CD4-positive, CD25-positive, alpha-beta regulatory T cell (primary cell): ENCODE data around the gene ZNF217. TPM values are rescaled to one million over a fixed set of nuclear protein-coding genes. Genes with fewer than 3 reads are reported as not detected.
A peak's percentile ranks its signal among the peaks of the same experiment; 100 is the strongest.

Experiments used
- ATAC-seq, 2 donors: fragments of 150-1000 bp; cut with Tn5 transposase; one replicate each; pipeline ENCODE4 v1.10.0; 2021; ENCODE audit warnings: low read depth in 2 of 2, moderate number of reproducible peaks in 2 of 2, moderate library complexity in 1 of 2
- DNase-seq, 3 donors: peaks; one replicate each; pipeline versions ENCODE4 v3.0.0 to v3.0.0-alpha.2; 2012 to 2022; ENCODE audit warnings: mixed read lengths in 1 of 3
- H3K27ac ChIP-seq: one replicate; pipeline ENCODE4 v1.7.0; 2013; ENCODE audit warnings: mild to moderate bottlenecking, low read length; ENCODE audit not compliant: insufficient read depth, poor library complexity, severe bottlenecking
- H3K27me3 ChIP-seq: one replicate; pipeline ENCODE4 v1.7.0; 2013; ENCODE audit warnings: low read length; ENCODE audit not compliant: control insufficient read depth, insufficient read depth
- H3K36me3 ChIP-seq: one replicate; pipeline ENCODE4 v1.7.0; 2013; ENCODE audit warnings: mild to moderate bottlenecking, low read length, moderate library complexity; ENCODE audit not compliant: control insufficient read depth, insufficient read depth
- H3K4me1 ChIP-seq: 2 replicates; pipeline ENCODE4 v1.7.0; 2013; ENCODE audit warnings: mild to moderate bottlenecking, low read length; ENCODE audit not compliant: insufficient read depth, control insufficient read depth, poor library complexity, severe bottlenecking
- H3K4me3 ChIP-seq: one replicate; pipeline ENCODE4 v1.7.0; 2013; ENCODE audit warnings: low read depth, mild to moderate bottlenecking, low read length, moderate library complexity
- H3K9me3 ChIP-seq, 2 experiments: 1 replicate in 1 of 2; 2 replicates in 1 of 2; pipeline ENCODE4 v1.7.0; 2013; ENCODE audit warnings: low read length in 2 of 2, mild to moderate bottlenecking in 1 of 2, moderate library complexity in 1 of 2; ENCODE audit not compliant: control insufficient read depth in 2 of 2
- H3K27ac Mint-ChIP-seq, 3 donors: one replicate each; pipeline ENCODE4 v1.8.0; 2020 to 2022; ENCODE audit warnings: mild to moderate bottlenecking in 3 of 3, mixed read lengths in 3 of 3, moderate library complexity in 2 of 3
- H3K27me3 Mint-ChIP-seq: one replicate; pipeline ENCODE4 v1.8.0; 2022; ENCODE audit warnings: mild to moderate bottlenecking, mixed read lengths
- H3K36me3 Mint-ChIP-seq: one replicate; pipeline ENCODE4 v1.8.0; 2020; ENCODE audit warnings: mixed read lengths
- H3K4me1 Mint-ChIP-seq, 4 donors: one replicate each; pipeline ENCODE4 v1.8.0; 2020 to 2022; ENCODE audit warnings: mixed read lengths in 4 of 4, mild to moderate bottlenecking in 1 of 4
- H3K4me3 Mint-ChIP-seq, 4 donors: one replicate each; pipeline ENCODE4 v1.8.0; 2020 to 2022; ENCODE audit warnings: mild to moderate bottlenecking in 4 of 4, mixed read lengths in 4 of 4, moderate library complexity in 3 of 4
- H3K9me3 Mint-ChIP-seq, 7 donors: one replicate each; pipeline ENCODE4 v1.8.0; 2020 to 2022; ENCODE audit warnings: mixed read lengths in 7 of 7, mild to moderate bottlenecking in 3 of 7, moderate library complexity in 2 of 7
- polyA plus RNA-seq, 4 donors: library from polyadenylated mRNA; unstranded; fragments of 300-500 nt; fragmentation: Illumina TruSeq; gene quantifications; one replicate each; pipeline ENCODE4 v1.2.3, GENCODE V29; 2021
- total RNA-seq: library from RNA; stranded (reverse); gene quantifications from one replicate; pipeline ENCODE4 v1.2.3, GENCODE V29; 2022

ZNF217 gene
- total and polyA plus RNA-seq, 5 donors from 2014 or later: 15.6 to 70.9 (median 18.4) TPM

- H3K9me3 Mint-ChIP-seq: no peaks in the 10 kb centered on the region
- Histone ChIP-seq H3K27me3 (no peaks in the 10 kb centered on the region), H3K36me3 (peaks cover 21% of the 10 kb centered on the region), H3K4me1 (peaks cover 78% of the 10 kb centered on the region), H3K4me3 (peak overlapping the region; percentile 87), H3K27ac (peak overlapping the region; percentile 90), H3K9me3 (no peaks in the 10 kb centered on the region)
- peak overlapping the region; percentile 85 to 95 (median 90) for H3K4me3 Mint-ChIP-seq
- DNase-seq: peak; percentile 45 to 72 (median 46)
- H3K36me3 Mint-ChIP-seq: peaks cover 27% of the 10 kb centered on the region
- no peaks in the 10 kb centered on the region for H3K27me3 Mint-ChIP-seq
- H3K27ac Mint-ChIP-seq: peak overlapping the region; percentile 93 to 99 (median 94)
- H3K4me1 Mint-ChIP-seq: peaks cover 49 to 91% (median 59%) of the 10 kb centered on the region in 4 donors
- peak; percentile 65 to 76 for ATAC-seq
Observed at GRCh38 chr20:53582574-53583351, 10.9 kb downstream of the ZNF217 start.

DNA sequence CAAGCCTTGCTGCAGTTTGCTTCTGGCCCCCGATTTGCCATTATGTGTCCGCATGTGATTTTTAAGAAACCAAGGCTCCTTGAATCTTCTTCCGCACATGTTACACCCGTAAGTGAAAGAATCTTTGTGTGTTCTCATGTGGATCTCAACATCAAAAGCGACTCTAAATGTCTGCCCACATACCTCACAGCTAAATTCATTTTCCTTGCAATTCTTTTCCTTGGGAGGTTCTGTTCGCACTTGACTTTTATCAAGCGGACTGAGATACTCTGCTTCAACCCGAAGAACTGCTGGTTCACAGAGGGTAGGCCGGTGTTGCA, 11.4 kb downstream of the ZNF217 start:
- H3K27me3 Mint-ChIP-seq: no peaks in the 10 kb centered on the region
- H3K36me3 Mint-ChIP-seq: peaks cover 30% of the 10 kb centered on the region
- peaks cover 83% of the 10 kb centered on the region for H3K4me1 ChIP-seq

GRCh38 chr20:53581444-53582250, 12.0 kb downstream of the ZNF217 start:
- H3K4me3 Mint-ChIP-seq: peak overlapping the region; percentile 85 to 95 (median 90)
- H3K9me3 Mint-ChIP-seq: no peaks in the 10 kb centered on the region
- peaks cover 32% of the 10 kb centered on the region for H3K36me3 ChIP-seq
- peak overlapping the region; percentile 93 to 99 (median 94) for H3K27ac Mint-ChIP-seq
- DNase-seq (no peak), ATAC-seq (no peak)
- no peaks in the 10 kb centered on the region for H3K27me3 Mint-ChIP-seq
- H3K4me1 ChIP-seq: peaks cover 80% of the 10 kb centered on the region
- H3K36me3 Mint-ChIP-seq: peaks cover 35% of the 10 kb centered on the region
- peak overlapping the region; percentile 87 for H3K4me3 ChIP-seq
- H3K4me1 Mint-ChIP-seq: peaks cover 46 to 94% (median 63%) of the 10 kb centered on the region in 4 donors
- no peaks in the 10 kb centered on the region for H3K9me3 ChIP-seq
- H3K27ac ChIP-seq: peak overlapping the region; percentile 90
- no peaks in the 10 kb centered on the region for H3K27me3 ChIP-seq

More for the DNA sequence above, 11.4 kb downstream of the ZNF217 start:
- H3K27ac ChIP-seq: peak overlapping the region; percentile 90
- DNase-seq: peak in 2 of 3 donors; percentile 43 to 59
- H3K4me3 ChIP-seq: peak overlapping the region; percentile 87
- Mint-ChIP-seq H3K4me1 (peaks cover 51 to 96% (median 63%) of the 10 kb centered on the region in 4 donors), H3K4me3 (peak overlapping the region; percentile 85 to 95 (median 90)), H3K27ac (peak overlapping the region; percentile 93 to 99 (median 94)), H3K9me3 (no peaks in the 10 kb centered on the region)
- no peak for ATAC-seq
- no peaks in the 10 kb centered on the region for H3K9me3 ChIP-seq
- no peaks in the 10 kb centered on the region for H3K27me3 ChIP-seq
- peaks cover 26% of the 10 kb centered on the region for H3K36me3 ChIP-seq

GRCh38 chr20:53580376-53581111, 13.1 kb downstream of the ZNF217 start:
- H3K27ac Mint-ChIP-seq: peak overlapping the region; percentile 93 to 100 (median 94)
- no peaks in the 10 kb centered on the region for H3K27me3 ChIP-seq
- peak in 2 of 3 donors; percentile 6 to 14 for DNase-seq
- H3K36me3 Mint-ChIP-seq: peaks cover 46% of the 10 kb centered on the region
- peaks cover 73% of the 10 kb centered on the region for H3K4me1 ChIP-seq
- H3K4me3 ChIP-seq: peak overlapping the region; percentile 87
- H3K9me3 Mint-ChIP-seq: no peaks in the 10 kb centered on the region
- H3K27ac ChIP-seq: peak overlapping the region; percentile 90
- H3K27me3 Mint-ChIP-seq: no peaks in the 10 kb centered on the region
- no peak for ATAC-seq
- H3K36me3 ChIP-seq: peaks cover 43% of the 10 kb centered on the region
- H3K4me1 Mint-ChIP-seq: peaks cover 37 to 94% (median 61%) of the 10 kb centered on the region in 4 donors
- no peaks in the 10 kb centered on the region for H3K9me3 ChIP-seq
- peak overlapping the region; percentile 85 to 95 (median 90) for H3K4me3 Mint-ChIP-seq

GRCh38 chr20:53579581-53580375, 13.9 kb downstream of the ZNF217 start:
- Mint-ChIP-seq H3K27me3 (no peaks in the 10 kb centered on the region), H3K27ac (peak overlapping the region; percentile 93 to 100 (median 94)), H3K36me3 (peaks cover 51% of the 10 kb centered on the region), H3K9me3 (no peaks in the 10 kb centered on the region), H3K4me1 (peaks cover 29 to 95% (median 61%) of the 10 kb centered on the region in 4 donors), H3K4me3 (peak overlapping the region; percentile 85 to 95 (median 90))
- DNase-seq: peak in 2 of 3 donors; percentile 51 to 81
- no peaks in the 10 kb centered on the region for H3K9me3 ChIP-seq
- no peaks in the 10 kb centered on the region for H3K27me3 ChIP-seq
- peaks cover 73% of the 10 kb centered on the region for H3K4me1 ChIP-seq
- H3K4me3 ChIP-seq: peak overlapping the region; percentile 87
- ATAC-seq: peak; percentile 33 to 56
- H3K36me3 ChIP-seq: peaks cover 50% of the 10 kb centered on the region
- H3K27ac ChIP-seq: peak overlapping the region; percentile 90

DNA sequence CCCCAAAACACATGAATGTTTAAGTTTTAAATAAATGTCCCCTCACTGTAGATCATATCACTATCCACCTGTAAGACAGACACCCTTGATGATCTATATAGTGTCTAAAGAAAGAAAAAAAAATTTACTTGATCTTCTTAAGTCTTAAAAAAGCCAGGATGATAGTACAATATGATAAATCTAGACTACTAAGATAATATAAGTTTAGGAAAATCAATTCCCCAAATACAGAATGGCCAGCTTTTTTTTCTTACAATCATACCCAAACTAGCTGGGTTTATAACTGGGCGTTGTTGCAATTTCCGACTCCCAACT, 14.4 kb downstream of the ZNF217 start:
- peak overlapping the region; percentile 85 to 95 (median 90) for H3K4me3 Mint-ChIP-seq
- peak overlapping the region; percentile 87 for H3K4me3 ChIP-seq
- H3K36me3 ChIP-seq: peaks cover 56% of the 10 kb centered on the region

More for the DNA sequence above, 14.4 kb downstream of the ZNF217 start:
- DNase-seq: no peak
- H3K36me3 Mint-ChIP-seq: peaks cover 53% of the 10 kb centered on the region
- peaks cover 26 to 95% (median 62%) of the 10 kb centered on the region in 4 donors for H3K4me1 Mint-ChIP-seq
- ATAC-seq: no peak
- no peaks in the 10 kb centered on the region for H3K27me3 ChIP-seq
- H3K9me3 ChIP-seq: no peaks in the 10 kb centered on the region
- H3K4me1 ChIP-seq: peaks cover 75% of the 10 kb centered on the region
- peak overlapping the region; percentile 93 to 100 (median 94) for H3K27ac Mint-ChIP-seq
- peak overlapping the region; percentile 90 for H3K27ac ChIP-seq
- no peaks in the 10 kb centered on the region for H3K9me3 Mint-ChIP-seq
- no peaks in the 10 kb centered on the region for H3K27me3 Mint-ChIP-seq
